ENCODE measurements around the gene PLEKHA5.
"Not testable (repeated sequence)": the region's sequence is repeated elsewhere in the genome, so short reads cannot be mapped to it uniquely, and the experiment has no call there.

PLEKHA5 gene

DNA sequence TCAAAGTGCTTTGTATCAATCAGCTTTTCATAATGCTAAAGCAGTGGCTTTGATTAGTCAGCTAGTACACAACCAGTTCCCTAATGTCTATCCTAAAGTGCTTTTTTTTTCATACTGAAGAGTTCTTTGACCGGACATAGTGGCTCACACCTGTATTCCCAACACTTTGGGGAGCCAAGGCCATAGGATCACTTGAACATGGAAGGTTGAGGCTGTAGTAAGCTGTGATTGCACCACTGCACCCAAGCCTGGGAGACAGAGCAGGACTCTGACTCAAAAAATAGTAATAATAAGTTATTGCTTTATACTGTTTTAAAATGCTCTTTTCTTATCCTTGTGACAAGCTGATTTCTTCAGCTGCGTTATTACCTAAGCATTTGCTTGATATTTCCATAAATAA lies 155.1 kb downstream of the PLEKHA5 start:
- no peak for DNase-seq

DNA sequence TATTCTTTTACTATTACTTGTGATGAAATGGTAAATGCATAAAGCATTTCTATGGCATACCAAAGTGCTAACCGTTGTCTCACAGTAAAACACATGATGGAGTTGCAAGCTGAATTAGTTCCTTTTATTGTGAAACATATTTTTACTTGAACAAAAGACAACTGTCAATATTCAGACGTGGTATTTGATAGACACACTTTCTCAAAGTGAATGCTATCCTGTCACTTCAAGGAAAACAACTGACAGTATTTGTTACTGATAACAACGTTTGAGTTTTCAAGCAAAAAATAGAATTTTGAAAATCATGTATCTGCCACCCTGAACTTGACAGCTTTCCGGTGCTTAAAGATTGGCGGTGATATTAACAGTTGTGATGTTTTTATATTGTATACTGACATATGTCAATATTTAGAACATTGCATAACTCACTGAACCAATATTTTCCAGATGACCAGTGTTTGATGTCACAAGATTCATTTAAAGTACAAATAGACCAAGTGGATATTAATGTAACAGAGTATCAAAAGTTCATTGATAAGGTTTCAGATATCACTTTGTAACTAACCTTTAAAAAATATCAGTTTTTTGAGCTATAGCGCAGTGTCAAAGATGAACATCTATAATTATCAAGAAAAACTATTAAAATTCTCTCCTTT lies 156.4 kb downstream of the PLEKHA5 start:
- no peak for DNase-seq

GRCh38 chr12:19287302-19287701 lies 157.8 kb downstream of the PLEKHA5 start:
- no peak for DNase-seq

GRCh38 chr12:19288161-19288560 lies 158.6 kb downstream of the PLEKHA5 start:
- DNase-seq: no peak

GRCh38 chr12:19288603-19289244 lies 159.2 kb downstream of the PLEKHA5 start:
- peak; percentile 50 for DNase-seq

- DNase-seq: no peak
These were observed 169.5 kb downstream of the PLEKHA5 start for GRCh38 chr12:19298836-19299605.

DNA sequence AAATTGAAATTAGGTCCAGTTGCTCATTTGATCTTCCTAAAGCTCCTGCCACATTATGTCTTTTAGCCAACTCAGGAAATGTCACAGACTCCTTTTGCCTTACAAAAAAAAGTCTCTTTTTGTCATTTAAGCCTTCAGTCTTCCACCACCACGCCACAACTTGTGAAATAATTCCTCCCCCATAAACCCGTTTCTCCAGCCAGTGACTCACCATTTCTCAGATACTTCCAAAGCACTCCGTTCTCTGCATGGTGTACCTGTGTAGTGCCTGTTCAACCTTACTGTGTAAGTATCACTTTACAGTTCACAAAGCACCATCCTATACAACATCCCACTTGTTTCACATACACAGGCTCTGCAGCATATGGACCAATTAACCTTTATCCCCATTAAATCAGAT lies 170.2 kb downstream of the PLEKHA5 start:
- DNase-seq: no peak

- DNase-seq: no peak
These were observed 171.7 kb downstream of the PLEKHA5 start for GRCh38 chr12:19301223-19301622.

DNA sequence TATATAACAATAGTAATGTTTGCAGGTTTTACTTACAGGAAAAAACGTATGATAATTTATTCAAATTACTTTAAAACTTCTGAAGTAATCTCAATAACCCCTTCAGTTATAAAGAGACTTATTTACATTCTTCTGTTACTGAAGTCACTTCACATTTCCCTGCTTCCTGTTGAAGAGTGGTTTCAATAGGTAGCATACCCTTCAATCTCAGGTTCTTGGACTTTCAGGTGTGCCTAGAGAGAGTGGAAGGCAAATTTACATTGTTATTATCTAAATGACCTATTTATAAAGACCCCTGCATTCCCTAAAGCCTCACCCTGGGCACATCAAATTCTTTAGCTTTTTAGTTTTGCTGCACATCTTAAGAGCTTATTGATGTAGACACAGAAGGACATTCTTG lies 172.2 kb downstream of the PLEKHA5 start:
- DNase-seq: no peak

- no peak for DNase-seq
These were observed 172.6 kb downstream of the PLEKHA5 start for GRCh38 chr12:19302100-19302640.

GRCh38 chr12:19303496-19303895 lies 174.0 kb downstream of the PLEKHA5 start:
- DNase-seq: no peak

- DNase-seq: no peak
These were observed 174.7 kb downstream of the PLEKHA5 start for GRCh38 chr12:19304149-19304750.

- DNase-seq: not testable (repeated sequence)
These were observed 176.1 kb downstream of the PLEKHA5 start for GRCh38 chr12:19305621-19306020.

DNA sequence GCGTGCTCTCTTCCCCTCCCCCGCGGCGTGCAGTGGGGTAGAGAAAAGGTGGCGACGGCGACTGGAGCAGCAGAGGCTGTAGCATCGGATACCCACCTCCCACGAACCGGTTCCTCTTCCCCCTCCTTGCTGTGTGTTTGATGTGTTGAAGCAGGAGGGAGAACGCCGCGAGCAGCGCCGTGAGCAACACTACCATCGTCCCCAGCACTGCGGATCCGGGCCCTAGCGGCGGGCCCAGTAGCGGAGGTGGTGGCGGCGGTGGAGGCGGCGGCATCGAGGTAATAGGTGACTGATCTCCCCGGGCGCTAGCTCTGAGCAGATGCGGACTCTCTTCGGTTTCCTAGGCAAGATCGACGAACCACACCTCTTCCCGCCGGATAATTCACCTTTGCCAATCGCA lies 176.8 kb downstream of the PLEKHA5 start:
- no peak for DNase-seq

- no peak for DNase-seq
These were observed 177.9 kb downstream of the PLEKHA5 start for GRCh38 chr12:19307451-19307850.

- DNase-seq: no peak
These were observed 181.6 kb downstream of the PLEKHA5 start for GRCh38 chr12:19311165-19311564.

DNA sequence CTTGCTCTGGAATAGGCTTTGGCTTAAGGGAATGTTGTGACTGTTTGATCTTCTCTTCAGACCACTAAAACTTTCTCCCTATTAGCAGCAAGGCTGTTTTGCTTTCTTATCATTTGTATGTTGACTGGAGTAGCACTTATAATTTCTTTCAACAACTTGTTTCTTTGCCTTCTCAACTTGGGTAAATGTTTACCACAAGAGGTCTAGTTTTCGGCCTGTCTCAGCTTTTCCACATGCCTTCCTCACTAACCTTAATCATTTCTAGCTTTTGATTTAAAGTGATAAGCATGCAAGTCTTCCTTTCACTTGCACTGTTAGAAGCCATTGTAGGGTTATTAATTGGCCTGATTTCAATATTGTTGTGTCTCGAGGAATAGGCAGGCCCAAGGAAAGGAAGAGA lies 183.1 kb downstream of the PLEKHA5 start:
- no peak for DNase-seq

GRCh38 chr12:19316425-19316824 lies 186.9 kb downstream of the PLEKHA5 start:
- DNase-seq: no peak

DNA sequence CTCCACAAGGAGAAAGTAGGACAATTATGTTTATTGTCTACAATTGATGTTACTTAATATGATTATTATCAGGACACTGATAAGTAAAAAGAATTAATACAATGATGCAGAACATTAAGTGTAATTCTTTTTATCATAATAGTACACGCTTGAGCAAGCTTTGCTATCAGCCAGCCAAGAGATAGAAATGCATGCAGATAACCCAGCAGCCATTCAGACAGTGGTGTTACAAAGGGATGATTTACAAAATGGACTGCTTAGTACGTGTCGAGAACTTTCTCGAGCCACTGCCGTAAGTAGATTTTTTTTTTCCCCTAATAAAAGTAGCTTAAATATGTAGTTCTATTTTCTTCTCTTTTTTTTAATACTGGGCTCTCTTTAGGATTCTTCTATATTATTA lies 192.8 kb downstream of the PLEKHA5 start:
- DNase-seq: no peak

DNA sequence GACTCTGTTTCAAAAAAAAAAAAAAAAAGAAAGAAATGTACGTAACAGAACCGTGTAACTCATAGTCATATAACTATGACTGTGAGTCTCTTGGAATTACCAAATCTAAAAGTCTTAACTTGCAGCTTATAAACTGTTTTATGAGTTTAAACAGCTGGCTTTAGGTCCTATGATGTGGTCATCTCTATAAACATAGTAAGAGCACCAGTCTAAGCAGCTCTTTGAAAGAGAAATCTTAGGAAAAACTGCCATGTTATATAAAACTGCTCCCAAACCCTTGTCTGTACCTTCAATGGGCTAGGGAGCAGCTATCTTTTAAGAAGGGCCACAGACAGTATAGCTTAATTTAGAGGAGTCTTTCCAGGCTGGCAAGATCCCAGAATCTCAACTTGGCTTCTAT lies 194.3 kb downstream of the PLEKHA5 start:
- DNase-seq: no peak

GRCh38 chr12:19326102-19326501 lies 196.6 kb downstream of the PLEKHA5 start:
- no peak for DNase-seq

GRCh38 chr12:19332196-19332595 lies 202.7 kb downstream of the PLEKHA5 start:
- DNase-seq: no peak

DNA sequence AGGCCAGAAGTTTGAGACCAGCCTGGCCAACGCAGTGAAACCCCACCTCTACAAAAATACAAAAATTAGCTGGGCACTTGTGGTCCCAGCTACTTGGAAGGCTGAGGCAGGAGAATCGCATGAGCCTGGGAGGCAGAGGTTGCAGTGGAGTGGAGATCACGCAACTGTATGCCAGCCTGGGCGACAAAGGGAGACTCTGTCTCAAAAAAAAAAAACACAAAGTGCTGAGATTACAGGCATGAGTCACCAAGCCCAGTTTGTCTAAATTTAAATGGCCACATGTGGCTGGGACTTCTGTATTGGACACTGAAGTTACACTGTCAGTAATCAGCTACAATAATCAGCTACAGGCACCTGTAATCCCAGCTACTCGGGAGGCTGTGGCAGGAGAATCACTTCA lies 208.9 kb downstream of the PLEKHA5 start:
- DNase-seq: no peak

Data from NCI-H1105 treated with DMSO at 0.1 percent for 48 hours (cell line).